Activated CD8-positive, alpha-beta T cell treated with anti-CD3 and anti-CD28 coated beads for 36 hours (primary cell): ENCODE measurements around the gene ADD1. TPM values are rescaled to one million over a fixed set of nuclear protein-coding genes. Genes with fewer than 3 reads are reported as not detected.

Experiments
- ATAC-seq: fragments of 200-7000 bp; cut with Tn5 transposase; one replicate; pipeline ENCODE4 v1.10.0; 2021; ENCODE audit warnings: mild to moderate bottlenecking, moderate library complexity
- CTCF ChIA-PET: fragments of 350-600 bp; sonication (Branson Sonifier 250); formaldehyde crosslinking; loops from one replicate; lab custom pipeline; 2021; ENCODE audit warnings: antibody characterized with exemption; lab: Charles Lee
- POLR2A ChIA-PET: fragments of 350-600 bp; sonication (Branson Sonifier 250); formaldehyde crosslinking; loops from one replicate; lab custom pipeline; 2021; ENCODE audit warnings: antibody characterized with exemption; lab: Charles Lee
- DNase-seq: peaks from one replicate; pipeline ENCODE4 v3.0.0-alpha.2; 2020
- H3K27ac Mint-ChIP-seq: one replicate; pipeline ENCODE4 v1.8.0; 2021; ENCODE audit warnings: mild to moderate bottlenecking, mixed read lengths
- H3K27me3 Mint-ChIP-seq: one replicate; pipeline ENCODE4 v1.8.0; 2021; ENCODE audit warnings: mixed read lengths
- H3K36me3 Mint-ChIP-seq: one replicate; pipeline ENCODE4 v1.8.0; 2021; ENCODE audit warnings: low read depth, mixed read lengths
- H3K4me1 Mint-ChIP-seq: one replicate; pipeline ENCODE4 v1.8.0; 2021; ENCODE audit warnings: low read depth, mixed read lengths
- H3K4me3 Mint-ChIP-seq: one replicate; pipeline ENCODE4 v1.8.0; 2021; ENCODE audit warnings: mild to moderate bottlenecking, moderate library complexity, mixed read lengths
- H3K9me3 Mint-ChIP-seq: one replicate; pipeline ENCODE4 v1.8.0; 2021; ENCODE audit warnings: mixed read lengths
- CTCF ChIP-seq: fragments of 200-600 bp; IDR thresholded peaks from one replicate; pipeline ENCODE4 v1.8.0; 2022; ENCODE audit warnings: antibody characterized with exemption, mild to moderate bottlenecking
- intact Hi-C: fragments of 100-400 bp; cut with micrococcal nuclease; formaldehyde crosslinking; loops from one replicate; pipeline ENCODE4 v1.10.0; 2022
- total RNA-seq, 2 experiments: library from RNA; stranded (reverse); gene quantifications; one replicate each; pipeline ENCODE4 v1.2.3, GENCODE V29; 2021

ADD1 gene
- total RNA-seq, 2 experiments from 2014 or later: 149 to 154 TPM

GRCh38 chr4:2795893-2796848 is 47.5 kb upstream of the ADD1 start:
- DNase-seq (no peak), ATAC-seq (no peak)
- Mint-ChIP-seq H3K27me3 (no peaks in the 10 kb centered on the region), H3K36me3 (peaks cover 2% of the 10 kb centered on the region), H3K9me3 (no peaks in the 10 kb centered on the region), H3K4me3 (no peak overlapping the region), H3K27ac (no peak overlapping the region), H3K4me1 (peaks cover 57% of the 10 kb centered on the region)
- intact Hi-C loops: no loop called here
- POLR2A ChIA-PET: interaction anchor here (0.6 to 3.4 kb wide), 3 partner anchors 9 to 117 kb away, joined by 3 to 18 read pairs (median 4); no protein-coding TSS in a partner anchor
- CTCF ChIA-PET: interaction anchor here (0.8 to 1.4 kb wide), 2 partner anchors 12 to 14 kb away, joined by 3 to 4 read pairs; no protein-coding TSS in a partner anchor
- TF ChIP-seq CTCF: no peak

GRCh38 chr4:2796849-2797544 is 46.6 kb upstream of the ADD1 start:
- peak overlapping the region; percentile 84 for H3K27ac Mint-ChIP-seq
- peaks cover 2% of the 10 kb centered on the region for H3K36me3 Mint-ChIP-seq
- ChIA-PET CTCF (interaction anchor here (0.8 to 1.4 kb wide), 3 partner anchors 13 to 15 kb away, joined by 3 to 4 read pairs (median 3); no protein-coding TSS in a partner anchor), POLR2A (interaction anchor here (0.6 to 3.4 kb wide), 3 partner anchors 10 to 116 kb away, joined by 3 to 18 read pairs (median 4); no protein-coding TSS in a partner anchor)
- DNase-seq: no peak
- no peaks in the 10 kb centered on the region for H3K27me3 Mint-ChIP-seq
- no peaks in the 10 kb centered on the region for H3K9me3 Mint-ChIP-seq
- H3K4me3 Mint-ChIP-seq: no peak overlapping the region
- no peak for TF ChIP-seq CTCF
- H3K4me1 Mint-ChIP-seq: peaks cover 62% of the 10 kb centered on the region
- intact Hi-C loops: no loop called here
- no peak for ATAC-seq

GRCh38 chr4:2797545-2798305 is 45.9 kb upstream of the ADD1 start:
- intact Hi-C loops: no loop called here
- peak overlapping the region; percentile 78 for H3K4me3 Mint-ChIP-seq
- TF ChIP-seq CTCF: no peak
- POLR2A ChIA-PET: interaction anchor here (0.6 to 3.4 kb wide), 8 partner anchors 11 to 162 kb away, joined by 3 to 18 read pairs (median 3); no protein-coding TSS in a partner anchor
- H3K4me1 Mint-ChIP-seq: peaks cover 62% of the 10 kb centered on the region
- CTCF ChIA-PET: interaction anchor here (0.9 to 1.5 kb wide), 6 partner anchors 13 to 34 kb away, joined by 3 to 5 read pairs (median 3); no protein-coding TSS in a partner anchor
- peak overlapping the region; percentile 84 for H3K27ac Mint-ChIP-seq
- ATAC-seq (peak; percentile 41), DNase-seq (peak; percentile 70)
- no peaks in the 10 kb centered on the region for H3K27me3 Mint-ChIP-seq
- no peaks in the 10 kb centered on the region for H3K9me3 Mint-ChIP-seq
- peaks cover 2% of the 10 kb centered on the region for H3K36me3 Mint-ChIP-seq

GRCh38 chr4:2798399-2799223 is 45.0 kb upstream of the ADD1 start:
- peaks cover 62% of the 10 kb centered on the region for H3K4me1 Mint-ChIP-seq
- no peak for TF ChIP-seq CTCF
- POLR2A ChIA-PET: interaction anchor here (0.6 to 3.4 kb wide), 14 partner anchors 11 to 161 kb away, joined by 3 to 18 read pairs (median 3); no protein-coding TSS in a partner anchor

More at GRCh38 chr4:2798399-2799223, 45.0 kb upstream of the ADD1 start:
- no peaks in the 10 kb centered on the region for H3K9me3 Mint-ChIP-seq
- peak overlapping the region; percentile 78 for H3K4me3 Mint-ChIP-seq
- H3K27ac Mint-ChIP-seq: peak overlapping the region; percentile 84
- intact Hi-C loops: no loop called here
- peaks cover 2% of the 10 kb centered on the region for H3K36me3 Mint-ChIP-seq
- peak; percentile 80 for DNase-seq
- no peaks in the 10 kb centered on the region for H3K27me3 Mint-ChIP-seq
- CTCF ChIA-PET: interaction anchor here (1.0 to 1.5 kb wide), 5 partner anchors 12 to 43 kb away, joined by 3 to 5 read pairs (median 3); partner anchors contain the start of gene TNIP2
- peak; percentile 65 for ATAC-seq
